HTERT RPE-1 (cell line): Measurements from ENCODE around the gene FAM222B.

Experiments
- in situ Hi-C: fragments of 300-500 bp; cut with MboI; formaldehyde crosslinking; loops from 4 replicates; pipeline ENCODE4 v1.14.3; 2020; ENCODE audit warnings: low sequenced_read_pairs

Gene FAM222B

GRCh38 chr17:28716740-28717577, 125.6 kb downstream of the FAM222B start:
- in situ Hi-C loops = no loop called here

- in situ Hi-C loops = no loop called here
Observed at GRCh38 chr17:28715217-28715616, 127.4 kb downstream of the FAM222B start.

GRCh38 chr17:28714281-28714680, 128.3 kb downstream of the FAM222B start:
- in situ Hi-C loops = no loop called here

- in situ Hi-C loops = no loop called here
Observed at GRCh38 chr17:28712705-28713415, 129.7 kb downstream of the FAM222B start.

- in situ Hi-C loops = no loop called here
Observed at GRCh38 chr17:28712032-28712704, 130.4 kb downstream of the FAM222B start.

GRCh38 chr17:28711723-28712031, 130.9 kb downstream of the FAM222B start, which contains the start of gene PROCA1:
Gene PROCA1, minus strand, starts transcription at chr17:28711888. Its CDS starts 228 bp downstream, at chr17:28711660.
- in situ Hi-C loops = no loop called here

- in situ Hi-C loops = no loop called here
Observed at GRCh38 chr17:28710861-28711722, 131.5 kb downstream of the FAM222B start.

GRCh38 chr17:28707339-28707720, 135.3 kb downstream of the FAM222B start:
- in situ Hi-C loops = no loop called here

GRCh38 chr17:28706471-28707338, 135.9 kb downstream of the FAM222B start:
- in situ Hi-C loops = no loop called here
